Measurements from ENCODE around the gene CABS1. TPM values are rescaled to one million over a fixed set of nuclear protein-coding genes. Genes with fewer than 3 reads are reported as not detected.

The CABS1 gene
- polyA plus RNA-seq, 1 of the 3 experiments (the other 2 are of a cell fraction), result not detected

- Histone ChIP-seq H3K4me3 (ENCODE audit: low read depth in 2 of 2, low read length in 1 of 2) (no peak overlapping the region), H3K9me3 (no peaks in the 10 kb centered on the region), H3K9ac (no peak overlapping the region), H3K9me2 (no peaks in the 10 kb centered on the region), H3K4me2 (no peak overlapping the region), H3F3A (replicated peaks; ENCODE audit: insufficient read depth) (no peaks in the 10 kb centered on the region), H3K36me3 (replicated peaks in 1 of 2; ENCODE audit: control insufficient read depth in 1 of 2, insufficient read depth in 2 of 2, low read length in 1 of 2) (no peaks in the 10 kb centered on the region), H3K27ac (ENCODE audit: low read depth in 2 of 2, low read length in 1 of 2) (no peak overlapping the region), H4K20me1 (ENCODE audit: insufficient read depth) (no peaks in the 10 kb centered on the region), H3K4me1 (ENCODE audit: control insufficient read depth in 1 of 2, insufficient read depth in 2 of 2, low read depth in 1 of 2, low read length in 1 of 2) (no peaks in the 10 kb centered on the region), H3K27me3 (ENCODE audit: insufficient read depth) (no peaks in the 10 kb centered on the region), H3K79me2 (ENCODE audit: insufficient read depth) (no peaks in the 10 kb centered on the region), H2AFZ (ENCODE audit: low read depth) (no peak overlapping the region)
- no peak for DNase-seq
- ChIA-PET CTCF (no interaction called here), POLR2A (no interaction called here)
- TF ChIP-seq USF1 (IDR thresholded peaks at IDR 0.05; ENCODE audit: borderline replicate concordance, low read depth) (no peak), TAF1 (IDR thresholded peaks at IDR 0.05; ENCODE audit: borderline replicate concordance, low read depth, low read length) (no peak), JUND (IDR thresholded peaks at IDR 0.05) (no peak)
- 40% methylated on average over 1 of the region's 4 CpGs for WGBS (ENCODE audit: low lambda C conversion rate)
Measured at GRCh38 chr4:70300215-70300614, 34.6 kb upstream of the CABS1 start.

GRCh38 chr4:70303090-70303489 lies 31.7 kb upstream of the CABS1 start:
- POLR2A ChIA-PET, result no interaction called here
- no peaks in the 10 kb centered on the region for H3K79me2 ChIP-seq (ENCODE audit: insufficient read depth)
- H3K9me2 ChIP-seq, result no peaks in the 10 kb centered on the region
- no peaks in the 10 kb centered on the region for H3K27me3 ChIP-seq (ENCODE audit: insufficient read depth)
- no peaks in the 10 kb centered on the region for H4K20me1 ChIP-seq (ENCODE audit: insufficient read depth)
- no peak for TF ChIP-seq FOSL2 (IDR thresholded peaks at IDR 0.05; ENCODE audit: borderline replicate concordance, low read depth)
- TF ChIP-seq CHD2 (IDR thresholded peaks at IDR 0.05; ENCODE audit: low read length, partially characterized antibody), result no peak
- TF ChIP-seq FOXM1 (IDR thresholded peaks at IDR 0.05; ENCODE audit: low read depth), result no peak
- TF ChIP-seq CTCF (IDR thresholded peaks at IDR 0.05), result no peak
- TF ChIP-seq RXRA (IDR thresholded peaks at IDR 0.05; ENCODE audit: borderline replicate concordance, low read depth), result no peak
- no peak for TF ChIP-seq YY1 (IDR thresholded peaks at IDR 0.05; ENCODE audit: low read depth)
- no peak for TF ChIP-seq SMC3 (IDR thresholded peaks at IDR 0.05; ENCODE audit: low read depth, low read length)
- no peak for TF ChIP-seq EZH2phosphoT487 (IDR thresholded peaks at IDR 0.05; ENCODE audit: borderline replicate concordance, low read depth)
- TF ChIP-seq MXI1 (IDR thresholded peaks at IDR 0.05; ENCODE audit: low read depth, low read length), result no peak
- TF ChIP-seq, protein P1, sequence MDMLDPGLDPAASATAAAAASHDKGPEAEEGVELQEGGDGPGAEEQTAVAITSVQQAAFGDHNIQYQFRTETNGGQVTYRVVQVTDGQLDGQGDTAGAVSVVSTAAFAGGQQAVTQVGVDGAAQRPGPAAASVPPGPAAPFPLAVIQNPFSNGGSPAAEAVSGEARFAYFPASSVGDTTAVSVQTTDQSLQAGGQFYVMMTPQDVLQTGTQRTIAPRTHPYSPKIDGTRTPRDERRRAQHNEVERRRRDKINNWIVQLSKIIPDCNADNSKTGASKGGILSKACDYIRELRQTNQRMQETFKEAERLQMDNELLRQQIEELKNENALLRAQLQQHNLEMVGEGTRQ (IDR thresholded peaks at IDR 0.05; ENCODE audit: borderline replicate concordance, low read depth, low read length), result no peak
- no peak for TF ChIP-seq TEAD4 (IDR thresholded peaks at IDR 0.05; ENCODE audit: borderline replicate concordance, insufficient read depth)
- no peak for TF ChIP-seq RAD21 (IDR thresholded peaks at IDR 0.05; ENCODE audit: low read length)
- no peak for TF ChIP-seq RCOR1 (IDR thresholded peaks at IDR 0.05; ENCODE audit: low read length)
- TF ChIP-seq NFIC (IDR thresholded peaks at IDR 0.05; ENCODE audit: borderline replicate concordance), result no peak
- no peak for TF ChIP-seq MEF2A (IDR thresholded peaks at IDR 0.05; ENCODE audit: borderline replicate concordance, low read depth)
- TF ChIP-seq ZBTB33 (IDR thresholded peaks at IDR 0.05; ENCODE audit: borderline replicate concordance, low read depth), result no peak
- no peak for TF ChIP-seq GABPA (IDR thresholded peaks at IDR 0.05; ENCODE audit: low read depth)
- no peak for TF ChIP-seq MAX (IDR thresholded peaks at IDR 0.05; ENCODE audit: low read depth)
- TF ChIP-seq TAF1 (IDR thresholded peaks at IDR 0.05; ENCODE audit: borderline replicate concordance, low read depth, low read length), result no peak
- TF ChIP-seq USF1 (IDR thresholded peaks at IDR 0.05; ENCODE audit: borderline replicate concordance, low read depth), result no peak
- no peaks in the 10 kb centered on the region for H3F3A ChIP-seq (replicated peaks; ENCODE audit: insufficient read depth)
- no peak for DNase-seq
- no peak overlapping the region for H3K27ac ChIP-seq (ENCODE audit: low read depth in 2 of 2, low read length in 1 of 2)
- no peaks in the 10 kb centered on the region for H3K36me3 ChIP-seq (replicated peaks in 1 of 2; ENCODE audit: control insufficient read depth in 1 of 2, insufficient read depth in 2 of 2, low read length in 1 of 2)
- no peak overlapping the region for H3K4me2 ChIP-seq
- no peak overlapping the region for H3K4me3 ChIP-seq (ENCODE audit: low read depth in 2 of 2, low read length in 1 of 2)
- no peaks in the 10 kb centered on the region; a peak in 1 of 4 replicates for H3K4me1 ChIP-seq (ENCODE audit: control insufficient read depth in 1 of 2, insufficient read depth in 2 of 2, low read depth in 1 of 2, low read length in 1 of 2)
- no peak overlapping the region for H3K9ac ChIP-seq
- CTCF ChIA-PET, result no interaction called here
- H3K9me3 ChIP-seq, result no peaks in the 10 kb centered on the region
- 16% methylated on average over 1 of the region's 1 CpG for WGBS (ENCODE audit: low lambda C conversion rate)
- H2AFZ ChIP-seq (ENCODE audit: low read depth), result no peak overlapping the region
